Measurements from ENCODE around the gene AKAP9. TPM values are rescaled to one million over a fixed set of nuclear protein-coding genes. Genes with fewer than 3 reads are reported as not detected.
"Not testable (repeated sequence)": the region's sequence is repeated elsewhere in the genome, so short reads cannot be mapped to it uniquely, and the experiment has no call there.

Gene AKAP9
- total RNA-seq, 6 donors from 2014 or later: 61.0 to 224 (median 78.4) TPM

DNA sequence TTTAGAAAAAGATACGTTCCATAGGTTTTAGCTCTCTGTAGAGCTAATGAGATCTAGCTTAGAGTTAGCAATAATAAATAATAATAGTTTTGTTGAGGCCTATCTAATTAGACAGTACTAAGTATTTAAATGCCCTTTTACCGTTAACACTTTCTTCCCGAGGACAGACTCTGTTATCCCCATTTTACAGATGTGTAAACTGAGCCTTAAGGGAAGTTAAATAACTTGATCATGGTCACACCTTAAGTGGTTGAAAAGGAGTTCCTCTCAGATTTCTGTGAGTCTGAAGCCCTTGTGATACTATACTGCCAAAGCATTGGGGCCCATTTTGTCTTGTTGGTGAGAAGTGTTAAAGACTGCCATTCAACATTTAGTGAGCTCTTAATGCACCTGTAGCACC is 132.0 kb downstream of the AKAP9 start:
- ATAC-seq (ENCODE audit: low FRiP score in 2 of 2) (no peak), DNase-seq (no peak)
- no peaks in the 10 kb centered on the region for H3K27me3 ChIP-seq
- no peaks in the 10 kb centered on the region for H3K9me3 ChIP-seq
- no peak overlapping the region for H3K27ac ChIP-seq
- H3K4me3 ChIP-seq: no peak overlapping the region
- peaks cover 0 to 64% (median 13%) of the 10 kb centered on the region in 4 donors for H3K36me3 ChIP-seq
- WGBS, 2 donors: 99% methylated on average over 3 of the region's 3 CpGs
- H3K4me1 ChIP-seq: no peaks in the 10 kb centered on the region
- TF ChIP-seq, protein P1, sequence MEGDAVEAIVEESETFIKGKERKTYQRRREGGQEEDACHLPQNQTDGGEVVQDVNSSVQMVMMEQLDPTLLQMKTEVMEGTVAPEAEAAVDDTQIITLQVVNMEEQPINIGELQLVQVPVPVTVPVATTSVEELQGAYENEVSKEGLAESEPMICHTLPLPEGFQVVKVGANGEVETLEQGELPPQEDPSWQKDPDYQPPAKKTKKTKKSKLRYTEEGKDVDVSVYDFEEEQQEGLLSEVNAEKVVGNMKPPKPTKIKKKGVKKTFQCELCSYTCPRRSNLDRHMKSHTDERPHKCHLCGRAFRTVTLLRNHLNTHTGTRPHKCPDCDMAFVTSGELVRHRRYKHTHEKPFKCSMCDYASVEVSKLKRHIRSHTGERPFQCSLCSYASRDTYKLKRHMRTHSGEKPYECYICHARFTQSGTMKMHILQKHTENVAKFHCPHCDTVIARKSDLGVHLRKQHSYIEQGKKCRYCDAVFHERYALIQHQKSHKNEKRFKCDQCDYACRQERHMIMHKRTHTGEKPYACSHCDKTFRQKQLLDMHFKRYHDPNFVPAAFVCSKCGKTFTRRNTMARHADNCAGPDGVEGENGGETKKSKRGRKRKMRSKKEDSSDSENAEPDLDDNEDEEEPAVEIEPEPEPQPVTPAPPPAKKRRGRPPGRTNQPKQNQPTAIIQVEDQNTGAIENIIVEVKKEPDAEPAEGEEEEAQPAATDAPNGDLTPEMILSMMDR (IDR thresholded peaks at IDR 0.05): no peak
- TF ChIP-seq POLR2AphosphoS5 (IDR thresholded peaks at IDR 0.05) (no peak), EP300 (IDR thresholded peaks at IDR 0.05) (no peak), POLR2A (IDR thresholded peaks at IDR 0.05) (no peak)

DNA sequence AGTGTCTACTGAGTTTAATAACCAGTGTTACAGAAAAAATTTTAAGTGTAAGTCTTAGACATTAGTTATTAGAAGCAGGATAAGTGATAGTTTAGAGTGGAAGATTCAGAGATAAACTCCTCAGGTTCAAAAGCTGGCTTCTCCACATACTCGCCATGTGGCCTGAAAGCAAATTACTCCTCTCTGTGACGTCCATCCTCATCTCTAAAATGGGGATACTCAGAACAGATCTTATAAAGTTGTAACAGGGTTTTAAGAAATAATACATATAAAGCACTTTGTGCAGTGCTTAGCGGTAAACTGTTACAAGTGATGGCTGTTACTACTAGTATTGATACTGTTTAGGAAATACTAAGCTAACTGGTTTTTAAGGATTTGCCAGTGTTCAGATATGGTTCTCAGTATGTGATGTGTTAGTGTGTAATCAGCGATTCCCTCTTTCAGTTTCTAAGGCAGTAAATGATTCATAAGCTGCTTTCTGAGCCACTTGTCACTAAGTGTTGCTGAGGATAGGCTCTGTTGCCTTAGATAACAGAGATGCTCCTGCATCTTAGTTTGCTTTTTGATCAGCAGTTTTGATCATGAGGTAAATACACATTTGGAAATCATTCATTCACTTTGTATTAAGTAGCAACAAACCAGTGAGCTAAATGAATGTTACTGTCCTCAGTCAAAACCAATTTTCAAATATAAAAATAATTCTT is 134.9 kb downstream of the AKAP9 start:
- peak overlapping the region in 1 of 4 donors; percentile 46 for H3K27ac ChIP-seq
- ATAC-seq (ENCODE audit: low FRiP score in 2 of 2) (no peak), DNase-seq (no peak)
- no peaks in the 10 kb centered on the region for H3K4me1 ChIP-seq
- WGBS, 2 donors: 84 to 90% methylated on average over 4 of the region's 4 CpGs
- no peaks in the 10 kb centered on the region for H3K9me3 ChIP-seq
- peaks cover 0 to 75% (median 22%) of the 10 kb centered on the region in 4 donors for H3K36me3 ChIP-seq
- TF ChIP-seq POLR2A (IDR thresholded peaks at IDR 0.05) (no peak), EP300 (IDR thresholded peaks at IDR 0.05) (no peak), POLR2AphosphoS5 (IDR thresholded peaks at IDR 0.05) (no peak)
- TF ChIP-seq, protein P1 (IDR thresholded peaks at IDR 0.05): no peak
- no peak overlapping the region for H3K4me3 ChIP-seq
- no peaks in the 10 kb centered on the region for H3K27me3 ChIP-seq

DNA sequence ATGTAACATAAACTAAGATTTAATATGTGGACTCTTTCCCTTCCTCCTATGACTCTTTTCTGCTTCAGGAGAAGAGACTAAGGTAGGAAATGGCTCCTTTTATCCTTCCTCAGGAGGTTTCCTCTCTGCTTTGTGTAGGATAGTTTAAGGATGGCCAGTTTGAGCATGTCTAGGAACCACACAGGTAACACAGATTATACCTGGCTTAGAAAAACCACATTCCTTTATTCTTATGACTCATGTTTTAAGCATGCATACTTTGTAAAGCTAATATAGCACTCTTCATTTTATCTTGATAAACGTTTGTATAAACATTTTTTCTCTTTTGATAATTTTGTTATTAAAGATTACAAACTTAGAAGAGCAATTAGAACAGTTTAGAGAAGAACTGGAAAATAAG is 135.8 kb downstream of the AKAP9 start:
- WGBS, 2 donors: 38% methylated on average over 1 of the region's 1 CpG
- DNase-seq (no peak), ATAC-seq (ENCODE audit: low FRiP score in 2 of 2) (peak in 1 of 2 donors; percentile 43)
- Histone ChIP-seq H3K4me1 (no peaks in the 10 kb centered on the region), H3K27ac (peak overlapping the region in 2 of 4 donors; percentile 17 to 46), H3K36me3 (peaks cover 0 to 73% (median 22%) of the 10 kb centered on the region in 4 donors), H3K9me3 (no peaks in the 10 kb centered on the region), H3K27me3 (no peaks in the 10 kb centered on the region), H3K4me3 (no peak overlapping the region)
- TF ChIP-seq POLR2A (IDR thresholded peaks at IDR 0.05) (no peak), POLR2AphosphoS5 (IDR thresholded peaks at IDR 0.05) (no peak), EP300 (IDR thresholded peaks at IDR 0.05) (no peak)
- TF ChIP-seq, protein P1 (IDR thresholded peaks at IDR 0.05): no peak

DNA sequence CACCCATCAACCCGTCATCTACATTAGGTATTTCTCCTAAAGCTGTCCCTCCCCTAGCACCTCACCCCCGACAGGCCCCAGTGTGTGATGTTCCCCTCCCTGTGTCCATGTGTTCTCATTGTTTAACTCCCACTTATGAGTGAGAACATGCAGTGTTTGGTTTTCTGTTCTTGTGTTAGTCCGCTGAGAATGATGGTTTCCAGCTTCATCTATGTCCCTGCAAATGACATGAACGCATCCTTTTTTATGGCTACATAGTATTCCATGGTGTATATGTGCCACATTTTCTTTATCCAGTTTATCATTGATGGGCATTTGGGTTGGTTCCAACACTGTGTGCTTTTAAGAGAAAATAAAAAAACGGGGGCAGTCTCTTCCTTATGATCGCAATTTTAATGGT is 143.3 kb downstream of the AKAP9 start:
- H3K4me3 ChIP-seq; H3K27ac ChIP-seq; H3K4me1 ChIP-seq; DNase-seq; ATAC-seq (ENCODE audit: low FRiP score in 2 of 2); H3K27me3 ChIP-seq; H3K9me3 ChIP-seq: not testable (repeated sequence)
- 96 to 97% methylated on average over 6 of the region's 6 CpGs for WGBS, 2 donors
- H3K36me3 ChIP-seq: peaks cover 21 to 97% (median 36%) of the 10 kb centered on the region in 4 donors

DNA sequence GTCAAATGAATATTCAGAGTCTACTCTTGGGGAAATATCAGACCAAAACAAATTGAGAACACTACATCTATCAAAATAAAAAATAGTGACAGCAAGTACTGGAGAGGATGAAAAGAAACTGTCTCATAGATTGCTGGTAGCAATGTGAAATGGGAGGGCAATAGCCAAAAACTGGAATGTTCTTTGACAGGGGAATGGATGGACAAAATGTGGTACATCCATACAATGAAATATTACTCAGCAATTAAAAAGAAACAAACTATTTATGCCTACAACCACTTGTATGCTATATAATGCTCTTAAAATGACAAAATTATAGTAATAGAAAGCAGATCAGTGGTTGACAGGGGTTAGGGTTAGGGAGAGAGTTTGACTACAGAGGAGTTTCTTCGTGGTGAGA is 147.6 kb downstream of the AKAP9 start:
- no peak for DNase-seq
- Histone ChIP-seq H3K4me1 (no peaks in the 10 kb centered on the region), H3K36me3 (peaks cover 25 to 91% (median 50%) of the 10 kb centered on the region in 4 donors), H3K4me3 (no peak overlapping the region), H3K27ac (no peak overlapping the region), H3K27me3 (no peaks in the 10 kb centered on the region), H3K9me3 (no peaks in the 10 kb centered on the region)
- 100% methylated on average over 1 of the region's 1 CpG for whole genome bisulfite sequencing, 2 donors
- no peak for ATAC-seq (ENCODE audit: low FRiP score in 2 of 2)
- TF ChIP-seq POLR2A (IDR thresholded peaks at IDR 0.05): no peak
- TF ChIP-seq EP300 (IDR thresholded peaks at IDR 0.05): no peak
- TF ChIP-seq POLR2AphosphoS5 (IDR thresholded peaks at IDR 0.05): no peak
- TF ChIP-seq, protein P1 (IDR thresholded peaks at IDR 0.05): no peak

Data from upper lobe of left lung (tissue), 6 donors.